ENCODE data around the gene CTNNA3. TPM values are rescaled to one million over a fixed set of nuclear protein-coding genes. Genes with fewer than 3 reads are reported as not detected.

Gene CTNNA3
- total RNA-seq, 1 donor from 2014 or later = under 0.01 TPM

DNA sequence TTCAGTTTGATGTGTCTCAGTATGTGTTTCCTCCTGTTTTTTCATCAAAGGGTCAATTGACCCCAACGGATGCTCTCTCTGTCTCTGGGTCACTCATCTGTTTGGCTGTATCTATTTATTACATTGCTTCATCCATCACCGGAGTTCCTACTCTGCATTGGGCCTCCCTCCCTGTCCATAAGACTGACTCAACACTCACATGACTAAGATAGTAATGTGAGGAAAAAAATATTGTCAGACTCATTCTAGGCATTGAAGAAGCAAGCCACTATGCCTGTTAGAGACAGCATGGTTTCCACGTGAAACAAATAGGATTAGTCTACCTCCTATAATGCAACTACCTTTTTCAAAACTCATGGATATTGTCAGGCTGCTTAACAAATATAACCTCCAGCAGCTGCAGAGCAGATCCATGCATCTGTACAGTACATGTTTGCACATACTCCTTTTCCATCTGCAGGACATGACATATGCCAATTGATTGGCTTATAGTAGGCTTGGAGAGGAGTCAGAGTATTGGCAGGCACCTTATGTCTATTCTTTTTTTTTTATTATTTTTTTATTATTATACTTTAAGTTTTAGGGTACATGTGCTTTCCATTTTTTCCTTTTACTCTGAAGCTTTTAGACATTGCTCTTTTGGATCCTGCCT is 495.0 kb downstream of the CTNNA3 start:
- Histone ChIP-seq H3K9me3 (no peaks in the 10 kb centered on the region), H3K27ac (no peak overlapping the region), H3K27me3 (no peaks in the 10 kb centered on the region), H3K36me3 (no peaks in the 10 kb centered on the region), H3K4me3 (no peak overlapping the region), H3K4me1 (no peaks in the 10 kb centered on the region)
- TF ChIP-seq, protein P1, sequence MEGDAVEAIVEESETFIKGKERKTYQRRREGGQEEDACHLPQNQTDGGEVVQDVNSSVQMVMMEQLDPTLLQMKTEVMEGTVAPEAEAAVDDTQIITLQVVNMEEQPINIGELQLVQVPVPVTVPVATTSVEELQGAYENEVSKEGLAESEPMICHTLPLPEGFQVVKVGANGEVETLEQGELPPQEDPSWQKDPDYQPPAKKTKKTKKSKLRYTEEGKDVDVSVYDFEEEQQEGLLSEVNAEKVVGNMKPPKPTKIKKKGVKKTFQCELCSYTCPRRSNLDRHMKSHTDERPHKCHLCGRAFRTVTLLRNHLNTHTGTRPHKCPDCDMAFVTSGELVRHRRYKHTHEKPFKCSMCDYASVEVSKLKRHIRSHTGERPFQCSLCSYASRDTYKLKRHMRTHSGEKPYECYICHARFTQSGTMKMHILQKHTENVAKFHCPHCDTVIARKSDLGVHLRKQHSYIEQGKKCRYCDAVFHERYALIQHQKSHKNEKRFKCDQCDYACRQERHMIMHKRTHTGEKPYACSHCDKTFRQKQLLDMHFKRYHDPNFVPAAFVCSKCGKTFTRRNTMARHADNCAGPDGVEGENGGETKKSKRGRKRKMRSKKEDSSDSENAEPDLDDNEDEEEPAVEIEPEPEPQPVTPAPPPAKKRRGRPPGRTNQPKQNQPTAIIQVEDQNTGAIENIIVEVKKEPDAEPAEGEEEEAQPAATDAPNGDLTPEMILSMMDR (IDR thresholded peaks at IDR 0.05) = no peak
- intact Hi-C loops (cut with DNase I) = no loop called here
- no peak for DNase-seq (ENCODE audit: low spot score in 2 of 2)

DNA sequence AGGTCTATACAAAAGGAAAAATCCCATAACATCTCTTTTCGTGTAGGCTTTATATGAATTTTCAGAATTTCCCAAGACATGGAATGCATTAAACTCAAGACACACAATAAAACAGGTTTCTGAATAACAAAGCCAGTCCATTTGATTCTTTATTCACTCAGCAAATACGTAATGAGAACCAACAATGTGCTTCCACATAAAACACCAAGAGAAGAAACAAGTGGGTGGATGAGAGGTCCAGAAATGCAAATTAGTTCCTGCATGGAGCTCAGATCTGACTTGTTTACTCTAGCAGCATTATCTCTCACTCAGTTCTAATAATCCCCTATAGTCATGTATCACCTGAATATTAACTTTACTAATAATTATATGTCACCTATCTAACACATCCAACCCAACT is 520.6 kb downstream of the CTNNA3 start:
- TF ChIP-seq, protein P1 (IDR thresholded peaks at IDR 0.05) = no peak
- DNase-seq (ENCODE audit: low spot score in 2 of 2) = no peak
- Histone ChIP-seq H3K4me3 (no peak overlapping the region), H3K4me1 (no peaks in the 10 kb centered on the region), H3K36me3 (no peaks in the 10 kb centered on the region), H3K27me3 (no peaks in the 10 kb centered on the region), H3K9me3 (no peaks in the 10 kb centered on the region), H3K27ac (no peak overlapping the region)
- intact Hi-C loops (cut with DNase I) = no loop called here

DNA sequence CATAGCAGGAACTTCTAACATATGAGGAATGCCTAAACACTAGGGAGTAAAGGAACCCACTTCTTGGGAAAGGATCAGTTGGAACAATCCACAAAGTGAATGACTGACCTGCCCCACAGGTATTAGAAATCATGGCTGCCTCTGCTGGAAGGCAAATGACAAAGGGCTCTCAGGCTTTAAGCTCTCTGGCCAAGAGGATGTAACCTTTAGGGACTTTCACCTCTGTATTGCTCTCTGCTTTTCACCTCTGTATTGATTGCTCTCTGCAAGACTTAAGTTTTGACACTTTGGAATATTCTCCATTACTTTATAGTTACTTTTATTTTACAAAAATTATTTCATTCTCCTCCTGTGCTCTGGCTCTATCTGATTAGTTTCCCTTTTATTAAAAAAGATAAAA is 522.2 kb downstream of the CTNNA3 start:
- DNase-seq (ENCODE audit: low spot score in 2 of 2) = no peak
- intact Hi-C loops (cut with DNase I) = no loop called here
- H3K27me3 ChIP-seq = no peaks in the 10 kb centered on the region
- no peak overlapping the region for H3K4me3 ChIP-seq
- H3K27ac ChIP-seq = no peak overlapping the region
- H3K36me3 ChIP-seq = no peaks in the 10 kb centered on the region
- H3K9me3 ChIP-seq = no peaks in the 10 kb centered on the region
- H3K4me1 ChIP-seq = no peaks in the 10 kb centered on the region
- TF ChIP-seq, protein P1 (IDR thresholded peaks at IDR 0.05) = no peak

DNA sequence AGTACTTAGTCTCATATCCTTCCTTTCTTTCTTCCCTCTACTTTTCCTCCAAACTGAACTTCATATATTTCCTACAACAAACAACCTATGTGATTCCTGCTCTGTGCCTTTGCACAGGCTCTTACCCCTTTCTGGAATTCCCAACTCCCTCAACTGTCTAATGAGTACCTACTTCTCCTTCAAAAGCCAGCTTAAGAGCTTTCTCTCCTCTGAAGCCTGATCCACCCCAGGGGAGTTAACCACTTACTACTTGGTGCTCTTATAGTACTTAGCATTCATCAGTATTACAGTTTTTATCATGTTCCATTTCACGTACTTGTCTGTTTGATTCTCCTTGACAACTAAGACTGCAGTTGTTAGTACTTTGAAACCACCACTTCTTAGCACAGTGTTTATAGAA is 524.0 kb downstream of the CTNNA3 start:
- Histone ChIP-seq H3K27ac (no peak overlapping the region), H3K9me3 (peaks cover 0 to 8% of the 10 kb centered on the region in 2 donors), H3K4me3 (no peak overlapping the region), H3K36me3 (no peaks in the 10 kb centered on the region), H3K27me3 (no peaks in the 10 kb centered on the region), H3K4me1 (no peaks in the 10 kb centered on the region)
- TF ChIP-seq, protein P1 (IDR thresholded peaks at IDR 0.05) = no peak
- DNase-seq (ENCODE audit: low spot score in 2 of 2) = no peak
- intact Hi-C loops (cut with DNase I) = no loop called here

DNA sequence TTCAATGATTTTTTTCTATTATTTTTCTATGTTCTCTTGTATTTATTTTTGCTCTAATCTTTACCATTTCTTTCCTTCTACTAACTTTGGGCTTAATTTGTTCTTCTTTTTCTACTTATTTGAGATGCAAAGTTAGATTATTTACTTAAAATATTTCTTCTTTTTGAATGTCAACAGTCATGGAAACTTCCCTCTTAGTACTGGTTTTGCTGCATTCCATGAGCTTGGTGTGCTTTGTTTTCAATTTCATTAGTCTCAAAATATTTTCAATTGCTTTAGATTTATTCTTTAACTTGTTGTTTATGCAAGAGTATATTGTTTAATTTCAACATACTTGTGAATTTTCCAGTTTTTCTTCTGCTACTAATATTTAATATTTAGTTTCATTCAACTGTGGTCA is 539.8 kb downstream of the CTNNA3 start:
- intact Hi-C loops (cut with DNase I) = no loop called here
- Histone ChIP-seq H3K4me1 (no peaks in the 10 kb centered on the region), H3K9me3 (no peaks in the 10 kb centered on the region), H3K27me3 (no peaks in the 10 kb centered on the region), H3K36me3 (no peaks in the 10 kb centered on the region), H3K4me3 (no peak overlapping the region), H3K27ac (no peak overlapping the region)
- TF ChIP-seq, protein P1 (IDR thresholded peaks at IDR 0.05) = no peak
- DNase-seq (ENCODE audit: low spot score in 2 of 2) = no peak

DNA sequence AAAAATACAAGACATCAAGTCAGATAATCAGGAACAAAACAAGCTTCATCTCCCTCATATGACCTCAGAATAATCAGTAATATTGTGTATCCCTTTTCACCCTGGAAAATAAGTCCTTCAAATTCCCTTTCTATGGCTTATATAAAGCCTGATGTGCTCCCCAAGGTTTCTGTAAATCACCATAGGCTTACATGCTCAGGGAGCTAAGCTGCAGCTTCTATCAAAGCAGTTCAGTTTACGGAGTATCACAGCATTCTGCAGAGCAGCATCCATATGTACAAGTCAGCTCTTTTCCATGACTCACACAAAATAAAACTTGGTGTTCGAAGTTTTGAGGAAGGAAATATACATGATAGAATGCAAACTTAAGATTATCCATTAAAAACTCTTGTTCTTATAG is 544.5 kb downstream of the CTNNA3 start:
- H3K27ac ChIP-seq = no peak overlapping the region
- intact Hi-C loops (cut with DNase I) = no loop called here
- TF ChIP-seq, protein P1 (IDR thresholded peaks at IDR 0.05) = no peak
- no peaks in the 10 kb centered on the region for H3K27me3 ChIP-seq
- no peaks in the 10 kb centered on the region for H3K36me3 ChIP-seq
- H3K4me1 ChIP-seq = no peaks in the 10 kb centered on the region
- H3K9me3 ChIP-seq = no peaks in the 10 kb centered on the region
- no peak for DNase-seq (ENCODE audit: low spot score in 2 of 2)
- no peak overlapping the region for H3K4me3 ChIP-seq

Data from ascending aorta (tissue), 2 donors.